K562 (cell line): ENCODE results near the gene CDRT4.

Experiments used
- ARID4B ChIP-seq: sonication (generic); formaldehyde crosslinking; IDR thresholded peaks from 2 replicates; pipeline ENCODE4 v1.8.0; 2022; ENCODE audit warnings: mild to moderate bottlenecking, missing genetic modification reagents
- E2F1 ChIP-seq: sonication (generic); formaldehyde crosslinking; IDR thresholded peaks from 2 replicates; pipeline ENCODE4 v1.8.1; 2023; ENCODE audit warnings: mild to moderate bottlenecking, missing genetic modification reagents, moderate library complexity
- GABPB1 ChIP-seq: sonication (generic); formaldehyde crosslinking; IDR thresholded peaks from 2 replicates; pipeline ENCODE4 v1.8.0; 2022; ENCODE audit warnings: mild to moderate bottlenecking, missing genetic modification reagents
- HMGXB4 ChIP-seq: sonication (generic); formaldehyde crosslinking; IDR thresholded peaks from 2 replicates; pipeline ENCODE4 v1.8.1; 2023; ENCODE audit warnings: mild to moderate bottlenecking, missing genetic modification reagents
- JUNB ChIP-seq: fragments of 450-650 bp; formaldehyde crosslinking; conservative IDR thresholded peaks from 2 replicates; pipeline ENCODE4 v1.4.0; 2020; ENCODE audit warnings: mild to moderate bottlenecking
- NR3C1 ChIP-seq: sonication (generic); formaldehyde crosslinking; IDR thresholded peaks from 2 replicates; pipeline ENCODE4 v1.8.1; 2022; ENCODE audit warnings: missing genetic modification reagents
- XRCC5 ChIP-seq: fragments of 200-400 bp; formaldehyde crosslinking; IDR thresholded peaks from 2 replicates; pipeline ENCODE4 v1.6.1; 2017; ENCODE audit warnings: low read depth, mild to moderate bottlenecking, low read length
- ZNF239 ChIP-seq: fragments of 250-450 bp; sonication (Bioruptor Pico); IDR thresholded peaks from 2 replicates; pipeline ENCODE4 v1.4.0; 2020; ENCODE audit warnings: mild to moderate bottlenecking
- TF ChIP-seq, protein P1 (sequence below): fragments of 450-650 bp; IDR thresholded peaks from 2 replicates; pipeline ENCODE4 v1.7.1; 2018; ENCODE audit warnings: mild to moderate bottlenecking, low read depth; ENCODE audit not compliant: partially characterized antibody
- TF ChIP-seq, protein P2 (sequence below): fragments of 250-450 bp; sonication (Bioruptor Pico); IDR thresholded peaks from 2 replicates; pipeline ENCODE4 v1.8.0; 2022; ENCODE audit warnings: moderate library complexity, mild to moderate bottlenecking, inconsistent platforms
- TF ChIP-seq, protein P3 (sequence below): sonication (generic); formaldehyde crosslinking; IDR thresholded peaks from 2 replicates; pipeline ENCODE4 v1.8.0; 2022; ENCODE audit warnings: mild to moderate bottlenecking, missing genetic modification reagents, borderline replicate concordance

DNA sequence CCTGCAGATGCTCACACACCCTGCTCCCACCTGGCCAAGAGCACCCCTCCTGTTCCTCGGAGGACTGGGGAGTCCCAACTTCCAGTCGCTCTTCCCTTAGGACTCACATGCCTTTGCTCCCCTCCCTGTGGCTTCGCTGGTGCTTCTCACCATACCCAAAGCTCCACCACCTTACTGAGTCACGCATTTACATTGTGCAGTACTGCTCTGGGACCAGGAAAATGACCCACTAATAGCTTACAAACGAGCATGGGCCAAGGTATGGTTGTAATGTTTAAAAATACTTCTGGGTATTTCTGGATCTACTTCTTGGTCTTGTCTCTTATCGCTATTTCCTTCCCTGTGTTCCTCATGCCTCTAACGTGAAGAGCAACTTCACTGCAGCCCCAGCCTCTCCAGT is 41.0 kb upstream of the CDRT4 start:
- TF ChIP-seq E2F1 (no peak), ZNF239 (CRISPR knock-in tag) (no peak), JUNB (CRISPR knock-in tag) (no peak), HMGXB4 (CRISPR knock-in tag) (no peak), NR3C1 (CRISPR knock-in tag) (no peak), XRCC5 (no peak), ARID4B (CRISPR knock-in tag) (no peak), GABPB1 (CRISPR knock-in tag) (no peak)
- TF ChIP-seq, protein P1, sequence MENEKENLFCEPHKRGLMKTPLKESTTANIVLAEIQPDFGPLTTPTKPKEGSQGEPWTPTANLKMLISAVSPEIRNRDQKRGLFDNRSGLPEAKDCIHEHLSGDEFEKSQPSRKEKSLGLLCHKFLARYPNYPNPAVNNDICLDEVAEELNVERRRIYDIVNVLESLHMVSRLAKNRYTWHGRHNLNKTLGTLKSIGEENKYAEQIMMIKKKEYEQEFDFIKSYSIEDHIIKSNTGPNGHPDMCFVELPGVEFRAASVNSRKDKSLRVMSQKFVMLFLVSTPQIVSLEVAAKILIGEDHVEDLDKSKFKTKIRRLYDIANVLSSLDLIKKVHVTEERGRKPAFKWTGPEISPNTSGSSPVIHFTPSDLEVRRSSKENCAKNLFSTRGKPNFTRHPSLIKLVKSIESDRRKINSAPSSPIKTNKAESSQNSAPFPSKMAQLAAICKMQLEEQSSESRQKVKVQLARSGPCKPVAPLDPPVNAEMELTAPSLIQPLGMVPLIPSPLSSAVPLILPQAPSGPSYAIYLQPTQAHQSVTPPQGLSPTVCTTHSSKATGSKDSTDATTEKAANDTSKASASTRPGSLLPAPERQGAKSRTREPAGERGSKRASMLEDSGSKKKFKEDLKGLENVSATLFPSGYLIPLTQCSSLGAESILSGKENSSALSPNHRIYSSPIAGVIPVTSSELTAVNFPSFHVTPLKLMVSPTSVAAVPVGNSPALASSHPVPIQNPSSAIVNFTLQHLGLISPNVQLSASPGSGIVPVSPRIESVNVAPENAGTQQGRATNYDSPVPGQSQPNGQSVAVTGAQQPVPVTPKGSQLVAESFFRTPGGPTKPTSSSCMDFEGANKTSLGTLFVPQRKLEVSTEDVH: no peak
- TF ChIP-seq, protein P2, sequence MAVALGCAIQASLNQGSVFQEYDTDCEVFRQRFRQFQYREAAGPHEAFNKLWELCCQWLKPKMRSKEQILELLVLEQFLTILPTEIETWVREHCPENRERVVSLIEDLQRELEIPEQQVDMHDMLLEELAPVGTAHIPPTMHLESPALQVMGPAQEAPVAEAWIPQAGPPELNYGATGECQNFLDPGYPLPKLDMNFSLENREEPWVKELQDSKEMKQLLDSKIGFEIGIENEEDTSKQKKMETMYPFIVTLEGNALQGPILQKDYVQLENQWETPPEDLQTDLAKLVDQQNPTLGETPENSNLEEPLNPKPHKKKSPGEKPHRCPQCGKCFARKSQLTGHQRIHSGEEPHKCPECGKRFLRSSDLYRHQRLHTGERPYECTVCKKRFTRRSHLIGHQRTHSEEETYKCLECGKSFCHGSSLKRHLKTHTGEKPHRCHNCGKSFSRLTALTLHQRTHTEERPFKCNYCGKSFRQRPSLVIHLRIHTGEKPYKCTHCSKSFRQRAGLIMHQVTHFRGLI (CRISPR knock-in tag): no peak
- TF ChIP-seq, protein P3, sequence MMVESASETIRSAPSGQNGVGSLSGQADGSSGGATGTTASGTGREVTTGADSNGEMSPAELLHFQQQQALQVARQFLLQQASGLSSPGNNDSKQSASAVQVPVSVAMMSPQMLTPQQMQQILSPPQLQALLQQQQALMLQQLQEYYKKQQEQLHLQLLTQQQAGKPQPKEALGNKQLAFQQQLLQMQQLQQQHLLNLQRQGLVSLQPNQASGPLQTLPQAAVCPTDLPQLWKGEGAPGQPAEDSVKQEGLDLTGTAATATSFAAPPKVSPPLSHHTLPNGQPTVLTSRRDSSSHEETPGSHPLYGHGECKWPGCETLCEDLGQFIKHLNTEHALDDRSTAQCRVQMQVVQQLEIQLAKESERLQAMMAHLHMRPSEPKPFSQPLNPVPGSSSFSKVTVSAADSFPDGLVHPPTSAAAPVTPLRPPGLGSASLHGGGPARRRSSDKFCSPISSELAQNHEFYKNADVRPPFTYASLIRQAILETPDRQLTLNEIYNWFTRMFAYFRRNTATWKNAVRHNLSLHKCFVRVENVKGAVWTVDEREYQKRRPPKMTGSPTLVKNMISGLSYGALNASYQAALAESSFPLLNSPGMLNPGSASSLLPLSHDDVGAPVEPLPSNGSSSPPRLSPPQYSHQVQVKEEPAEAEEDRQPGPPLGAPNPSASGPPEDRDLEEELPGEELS (CRISPR knock-in tag): no peak
